AG09309 (cell line): ENCODE measurements around the gene ACACA.
A peak's percentile ranks its signal among the peaks of the same experiment; 100 is the strongest.

Experiments used
- DNase-seq: peaks from one replicate; pipeline ENCODE4 v3.0.0-alpha.2; 2010; ENCODE audit warnings: low read depth
- H3K4me3 ChIP-seq: 2 replicates; pipeline ENCODE4 v1.5.1; 2011; ENCODE audit warnings: mild to moderate bottlenecking, low read depth, low read length, moderate library complexity; ENCODE audit not compliant: control insufficient read depth
- CTCF ChIP-seq: IDR thresholded peaks from 2 replicates; pipeline ENCODE4 v1.5.1; 2011; ENCODE audit warnings: mild to moderate bottlenecking, low read depth, low read length, inconsistent platforms; ENCODE audit not compliant: insufficient read depth, control insufficient read depth; ENCODE audit errors: missing control alignments

Gene ACACA

GRCh38 chr17:37086334-37086733, 320.3 kb downstream of the ACACA start:
- H3K4me3 ChIP-seq = no peak overlapping the region
- no peak for TF ChIP-seq CTCF
- no peak for DNase-seq

GRCh38 chr17:37084372-37084771, 322.3 kb downstream of the ACACA start:
- no peak for TF ChIP-seq CTCF
- no peak overlapping the region for H3K4me3 ChIP-seq
- DNase-seq = no peak

- TF ChIP-seq CTCF = no peak
- DNase-seq = no peak
- no peak overlapping the region for H3K4me3 ChIP-seq
Measured at GRCh38 chr17:37083456-37083855, 323.2 kb downstream of the ACACA start.

GRCh38 chr17:37082985-37083384, 323.7 kb downstream of the ACACA start:
- no peak for TF ChIP-seq CTCF
- no peak for DNase-seq
- H3K4me3 ChIP-seq = no peak overlapping the region

- no peak for DNase-seq
- no peak for TF ChIP-seq CTCF
- no peak overlapping the region for H3K4me3 ChIP-seq
Measured at GRCh38 chr17:37082311-37082860, 324.2 kb downstream of the ACACA start.

- no peak for DNase-seq
- no peak overlapping the region for H3K4me3 ChIP-seq
- no peak for TF ChIP-seq CTCF
Measured at GRCh38 chr17:37081287-37081686, 325.3 kb downstream of the ACACA start.

- DNase-seq = peak; percentile 11
- no peak overlapping the region for H3K4me3 ChIP-seq
- TF ChIP-seq CTCF = no peak
Measured at GRCh38 chr17:37079735-37080134, 326.9 kb downstream of the ACACA start.
